Smooth muscle cell (in vitro differentiated cells): ENCODE data around the gene C19orf38. TPM values are rescaled to one million over a fixed set of nuclear protein-coding genes. Genes with fewer than 3 reads are reported as not detected.
A peak's percentile ranks its signal among the peaks of the same experiment; 100 is the strongest.

ENCODE experiments used
- DNase-seq: peaks from one replicate; lab custom pipeline; 2025; ENCODE audit not compliant: unreplicated experiment; lab: John Stamatoyannopoulos, UW
- H2AFZ ChIP-seq: fragments of 200-600 bp; sonication (generic); 2 replicates; pipeline ENCODE4 v1.6.0; 2016; ENCODE audit warnings: antibody characterized with exemption, low read depth, mild to moderate bottlenecking
- H3F3A ChIP-seq: fragments of 200-600 bp; sonication (generic); 2 replicates; pipeline ENCODE4 v1.6.0; 2017; ENCODE audit warnings: antibody characterized with exemption, low read depth
- H3K27ac ChIP-seq: fragments of 200-600 bp; sonication (generic); 2 replicates; pipeline ENCODE4 v1.5.1; 2016; ENCODE audit warnings: low read depth, mild to moderate bottlenecking
- H3K27me3 ChIP-seq: fragments of 200-600 bp; sonication (generic); 2 replicates; pipeline ENCODE4 v1.6.1; 2016; ENCODE audit warnings: low read depth, mild to moderate bottlenecking
- H3K36me3 ChIP-seq: fragments of 200-600 bp; sonication (generic); 2 replicates; pipeline ENCODE4 v1.5.1; 2016; ENCODE audit warnings: low read depth
- H3K4me1 ChIP-seq: fragments of 200-600 bp; sonication (generic); 2 replicates; pipeline ENCODE4 v1.5.1; 2016; ENCODE audit warnings: low read depth
- H3K4me2 ChIP-seq: fragments of 200-600 bp; sonication (generic); 2 replicates; pipeline ENCODE4 v1.6.0; 2016; ENCODE audit warnings: mild to moderate bottlenecking
- H3K4me3 ChIP-seq: fragments of 200-600 bp; sonication (generic); 2 replicates; pipeline ENCODE4 v1.5.1; 2016; ENCODE audit warnings: mild to moderate bottlenecking
- H3K79me2 ChIP-seq: fragments of 200-600 bp; sonication (generic); 2 replicates; pipeline ENCODE4 v1.6.0; 2016; ENCODE audit warnings: low read depth, mild to moderate bottlenecking
- H3K9ac ChIP-seq: fragments of 200-600 bp; sonication (generic); 2 replicates; pipeline ENCODE4 v1.6.0; 2016; ENCODE audit warnings: low read depth
- H3K9me3 ChIP-seq: fragments of 200-600 bp; sonication (generic); replicated peaks from 2 replicates; pipeline ENCODE4 v1.5.1; 2016; ENCODE audit warnings: low read depth
- H4K20me1 ChIP-seq: fragments of 200-600 bp; sonication (generic); 2 replicates; pipeline ENCODE4 v1.6.0; 2016; ENCODE audit warnings: low read depth
- CTCF ChIP-seq: fragments of 200-600 bp; sonication (generic); IDR thresholded peaks from 2 replicates; pipeline ENCODE4 v1.5.1; 2017; ENCODE audit warnings: borderline replicate concordance, mild to moderate bottlenecking, antibody characterized with exemption; ENCODE audit not compliant: insufficient read depth, poor library complexity, severe bottlenecking
- WGBS: methylation state at CpG from one replicate; pipeline ENCODE4 v1.1.7; 2016; ENCODE audit warnings: low lambda C conversion rate; 5-methylcytosine and 5-hydroxymethylcytosine counted together
- polyA plus RNA-seq: library from polyadenylated mRNA; unstranded; fragments of >200 nt; fragmentation: Nextera tagmentation; extraction: Ambion mirVana; gene quantifications from 2 replicates; pipeline ENCODE4 v1.2.1, GENCODE V29; 2016
- total RNA-seq: library from RNA; depleted of rRNA; stranded (reverse); fragments of >200 nt; gene quantifications from 2 replicates; pipeline ENCODE4 v1.2.3, GENCODE V29; 2014

C19orf38 gene
- total and polyA plus RNA-seq, 2 experiments from 2014 or later = 0.13 to 1.5 TPM

GRCh38 chr19:10858204-10858828 is 10.1 kb downstream of the C19orf38 start:
- WGBS = 47% methylated on average over 4 of the region's 4 CpGs
- no peaks in the 10 kb centered on the region for H3K27me3 ChIP-seq
- H3K4me1 ChIP-seq = no peaks in the 10 kb centered on the region
- no peak overlapping the region for H2AFZ ChIP-seq
- no peaks in the 10 kb centered on the region for H3K36me3 ChIP-seq
- no peak overlapping the region for H3K4me3 ChIP-seq
- no peak overlapping the region for H3K27ac ChIP-seq
- no peaks in the 10 kb centered on the region for H3K9me3 ChIP-seq
- H3F3A ChIP-seq = peaks cover 4% of the 10 kb centered on the region
- H3K4me2 ChIP-seq = no peak overlapping the region
- peak; percentile 87 for TF ChIP-seq CTCF
- no peak overlapping the region for H3K9ac ChIP-seq
- DNase-seq = no peak
- no peaks in the 10 kb centered on the region for H4K20me1 ChIP-seq
- no peaks in the 10 kb centered on the region for H3K79me2 ChIP-seq

- H3K36me3 ChIP-seq = no peaks in the 10 kb centered on the region
- H3K9me3 ChIP-seq = no peaks in the 10 kb centered on the region
- H3K79me2 ChIP-seq = no peaks in the 10 kb centered on the region
- 74% methylated on average over 7 of the region's 7 CpGs for WGBS
- no peaks in the 10 kb centered on the region for H3K4me1 ChIP-seq
- H3K27me3 ChIP-seq = no peaks in the 10 kb centered on the region
- H3F3A ChIP-seq = peaks cover 12% of the 10 kb centered on the region
- no peak overlapping the region for H2AFZ ChIP-seq
- H4K20me1 ChIP-seq = no peaks in the 10 kb centered on the region
- H3K9ac ChIP-seq = no peak overlapping the region
- H3K27ac ChIP-seq = no peak overlapping the region
- no peak overlapping the region for H3K4me3 ChIP-seq
- DNase-seq = no peak
- TF ChIP-seq CTCF = peak; percentile 23
- no peak overlapping the region for H3K4me2 ChIP-seq
Observed at GRCh38 chr19:10861103-10861651, 13.0 kb downstream of the C19orf38 start.

GRCh38 chr19:10862561-10863106 is 14.4 kb downstream of the C19orf38 start:
- 90% methylated on average over 6 of the region's 6 CpGs for WGBS
- no peak for TF ChIP-seq CTCF
- Histone ChIP-seq H3K9ac (no peak overlapping the region), H4K20me1 (no peaks in the 10 kb centered on the region), H3K4me3 (no peak overlapping the region), H3K9me3 (no peaks in the 10 kb centered on the region), H3K4me1 (no peaks in the 10 kb centered on the region), H3K27ac (peak overlapping the region; percentile 78), H3K27me3 (no peaks in the 10 kb centered on the region), H3K4me2 (peak overlapping the region; percentile 41), H3K79me2 (no peaks in the 10 kb centered on the region), H3F3A (peaks cover 12% of the 10 kb centered on the region), H2AFZ (no peak overlapping the region), H3K36me3 (no peaks in the 10 kb centered on the region)
- no peak for DNase-seq
